Right ventricle myocardium inferior (tissue), 1 donor: ENCODE measurements around the gene SCNN1B. TPM values are rescaled to one million over a fixed set of nuclear protein-coding genes. Genes with fewer than 3 reads are reported as not detected.
"Not testable (repeated sequence)": the region's sequence is repeated elsewhere in the genome, so short reads cannot be mapped to it uniquely, and the experiment has no call there.

Experiments used
- ATAC-seq: fragments of 200-7000 bp; cut with Tn5 transposase; one replicate; pipeline ENCODE4 v1.9.1; 2020; ENCODE audit warnings: mild to moderate bottlenecking, moderate library complexity
- DNase-seq: peaks from one replicate; pipeline ENCODE4 v3.0.0; 2021; ENCODE audit errors: missing footprints
- intact Hi-C: fragments of 100-400 bp; cut with DNase I; formaldehyde crosslinking; loops from one replicate; pipeline ENCODE4 v1.11.0; 2022
- total RNA-seq: library from RNA; stranded (reverse); fragmentation: NEBNext Ultra II Directional; extraction: Animal tissue kit (Norgen Biotek cat#: 25700); gene quantifications from one replicate; pipeline ENCODE4 v1.2.1, GENCODE V29; 2021
- donor health status: DM: no; HTN: yes; CAD: no; lungs with severe emphysema.

The SCNN1B gene
- total RNA-seq, 1 donor from 2014 or later: 0.27 TPM

DNA sequence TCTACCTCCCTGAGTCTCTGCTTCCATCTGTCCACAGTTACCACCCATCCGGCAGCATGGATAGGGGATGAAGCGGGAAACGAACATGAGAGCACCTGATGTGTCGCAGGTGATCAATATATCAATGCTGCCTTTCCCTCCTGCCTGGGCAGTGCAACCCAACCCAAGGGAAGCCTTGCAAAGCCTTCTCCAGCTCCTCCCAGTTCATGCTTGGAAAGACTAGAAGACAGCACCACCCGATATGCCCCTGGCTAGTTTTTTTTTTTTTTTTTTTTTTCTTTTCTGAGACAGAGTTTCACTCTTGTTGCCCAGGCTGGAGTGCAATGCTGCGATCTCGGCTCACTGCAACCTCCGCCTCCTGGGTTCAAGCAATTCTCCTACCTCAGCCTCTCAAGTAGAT is 87.8 kb downstream of the SCNN1B start:
- DNase-seq, ATAC-seq: not testable (repeated sequence)
- intact Hi-C loops: loop anchor here (5.0 kb wide), 1 partner anchor 148 kb away; no protein-coding TSS in a partner anchor

GRCh38 chr16:23391381-23392222 is 89.5 kb downstream of the SCNN1B start:
- intact Hi-C loops: loop anchor here (5.0 kb wide), 1 partner anchor 149 kb away; no protein-coding TSS in a partner anchor
- no peak for ATAC-seq
- DNase-seq: no peak

DNA sequence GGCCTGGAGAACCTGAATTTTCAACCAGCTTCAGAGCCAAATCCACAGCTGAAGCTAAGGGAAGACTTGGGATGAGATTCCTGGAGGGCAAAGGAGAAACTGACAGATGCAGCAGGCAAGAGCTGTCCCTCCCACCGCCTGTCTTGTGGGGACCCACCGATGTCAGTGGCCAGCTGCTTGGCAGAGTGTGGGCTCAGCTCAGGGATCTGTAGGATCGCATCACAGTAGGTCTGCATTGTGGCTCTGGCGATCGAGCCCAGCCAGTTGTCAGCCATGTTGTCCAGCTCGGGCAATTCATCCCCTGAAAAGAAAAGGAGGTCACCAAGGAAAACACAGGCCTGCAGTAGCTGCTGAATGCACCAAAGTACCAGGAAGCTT is 90.1 kb downstream of the SCNN1B start:
- ATAC-seq: no peak
- no peak for DNase-seq
- intact Hi-C loops: loop anchor here (5.0 kb wide), 1 partner anchor 150 kb away; no protein-coding TSS in a partner anchor

- DNase-seq (no peak), ATAC-seq (no peak)
- intact Hi-C loops: loop anchor here (5.0 kb wide), 1 partner anchor 152 kb away; no protein-coding TSS in a partner anchor
These were observed 92.2 kb downstream of the SCNN1B start for GRCh38 chr16:23394141-23394831.

GRCh38 chr16:23395732-23396131 is 93.6 kb downstream of the SCNN1B start:
- no peak for ATAC-seq
- intact Hi-C loops: no loop called here
- no peak for DNase-seq

- intact Hi-C loops: no loop called here
- ATAC-seq: no peak
- no peak for DNase-seq
These were observed 95.4 kb downstream of the SCNN1B start for GRCh38 chr16:23397464-23397863.

DNA sequence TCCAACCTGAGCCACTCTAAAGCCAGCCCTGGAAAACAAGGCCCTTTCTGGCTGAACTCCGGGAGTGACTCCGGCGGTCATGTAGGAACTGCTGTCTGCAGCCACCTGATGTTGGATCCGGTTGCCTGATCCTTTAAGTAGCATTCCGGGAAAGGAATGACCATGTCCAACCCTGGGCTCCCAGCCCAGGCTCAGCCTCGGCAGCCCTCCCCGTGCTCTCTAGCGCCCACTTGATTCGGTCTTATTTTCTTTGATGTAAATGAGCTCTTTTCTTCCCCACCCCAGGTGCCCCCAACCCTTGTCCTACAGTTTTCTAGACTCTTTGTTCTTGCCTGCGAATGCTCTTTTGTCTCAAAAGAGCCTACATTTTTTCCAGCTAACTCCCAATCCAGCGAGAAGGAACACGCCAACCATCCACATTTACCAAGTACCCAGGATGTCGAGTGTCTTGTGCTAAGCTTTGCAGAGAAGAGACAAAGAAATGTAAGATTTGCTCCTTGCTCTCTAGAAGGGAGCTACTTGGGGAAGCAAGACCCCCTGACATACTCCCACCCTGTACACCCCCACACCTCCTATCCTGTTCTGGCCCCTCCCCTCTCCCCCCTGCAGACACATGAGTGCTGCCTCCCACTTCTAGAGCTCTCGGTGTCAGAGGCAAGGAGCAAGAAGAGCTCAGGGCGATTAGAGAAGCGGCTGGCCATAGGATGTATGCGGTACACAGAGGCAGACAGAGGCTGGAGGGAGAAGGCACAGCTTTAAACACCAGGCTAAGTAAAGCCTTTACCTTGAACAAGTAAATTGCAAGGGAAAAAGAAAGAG is 97.1 kb downstream of the SCNN1B start:
- ATAC-seq (peak; percentile 82), DNase-seq (no peak)
- intact Hi-C loops: loop anchor here (2.0 kb wide), 1 partner anchor 214 kb away; no protein-coding TSS in a partner anchor

GRCh38 chr16:23400447-23400846 is 98.3 kb downstream of the SCNN1B start:
- DNase-seq, ATAC-seq, intact Hi-C loops: not testable (repeated sequence)

GRCh38 chr16:23401139-23401538 is 99.0 kb downstream of the SCNN1B start:
- DNase-seq (no peak), ATAC-seq (no peak)
- intact Hi-C loops: no loop called here

- intact Hi-C loops: no loop called here
- DNase-seq (no peak), ATAC-seq (no peak)
These were observed 100.0 kb downstream of the SCNN1B start for GRCh38 chr16:23402100-23402499.

- no peak for DNase-seq
- intact Hi-C loops: no loop called here
These were observed 101.4 kb downstream of the SCNN1B start for GRCh38 chr16:23403547-23403946.

GRCh38 chr16:23406024-23406423 is 103.9 kb downstream of the SCNN1B start:
- DNase-seq: no peak
- intact Hi-C loops: no loop called here
- ATAC-seq: no peak

More at GRCh38 chr16:23403547-23403946, 101.4 kb downstream of the SCNN1B start:
- no peak for ATAC-seq

DNA sequence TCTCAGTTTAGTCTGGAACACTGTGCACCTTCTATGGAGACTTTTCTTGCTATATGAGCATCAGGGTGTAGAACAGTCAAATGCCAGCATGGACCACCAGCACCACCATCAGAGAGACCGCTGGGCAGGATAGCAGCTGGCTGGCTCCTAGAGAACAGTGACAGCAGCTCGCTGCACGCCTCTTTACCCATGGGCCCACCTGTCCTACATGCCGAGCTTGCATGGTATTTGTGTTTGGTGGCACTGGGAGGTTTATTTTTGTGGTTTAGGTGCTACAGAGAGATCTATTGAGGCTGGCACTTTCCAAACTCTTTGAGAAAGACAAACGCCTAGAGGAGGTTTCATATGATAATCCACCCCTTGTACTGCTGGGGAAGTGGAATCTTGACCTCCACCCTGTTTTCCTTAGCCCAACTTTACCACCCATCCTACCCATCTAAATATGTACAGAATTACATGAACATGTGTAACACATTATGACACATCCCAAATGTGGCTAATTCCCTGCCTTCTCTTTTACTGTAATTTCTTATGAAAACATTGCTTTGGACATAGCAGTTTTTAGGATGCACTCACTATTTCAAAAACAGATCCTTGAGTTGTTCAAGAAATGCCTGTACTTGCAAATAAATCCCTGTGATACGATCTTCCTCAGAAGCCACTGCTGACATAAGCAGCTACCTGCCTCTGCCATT is 104.6 kb downstream of the SCNN1B start:
- intact Hi-C loops: no loop called here
- ATAC-seq (no peak), DNase-seq (no peak)

DNA sequence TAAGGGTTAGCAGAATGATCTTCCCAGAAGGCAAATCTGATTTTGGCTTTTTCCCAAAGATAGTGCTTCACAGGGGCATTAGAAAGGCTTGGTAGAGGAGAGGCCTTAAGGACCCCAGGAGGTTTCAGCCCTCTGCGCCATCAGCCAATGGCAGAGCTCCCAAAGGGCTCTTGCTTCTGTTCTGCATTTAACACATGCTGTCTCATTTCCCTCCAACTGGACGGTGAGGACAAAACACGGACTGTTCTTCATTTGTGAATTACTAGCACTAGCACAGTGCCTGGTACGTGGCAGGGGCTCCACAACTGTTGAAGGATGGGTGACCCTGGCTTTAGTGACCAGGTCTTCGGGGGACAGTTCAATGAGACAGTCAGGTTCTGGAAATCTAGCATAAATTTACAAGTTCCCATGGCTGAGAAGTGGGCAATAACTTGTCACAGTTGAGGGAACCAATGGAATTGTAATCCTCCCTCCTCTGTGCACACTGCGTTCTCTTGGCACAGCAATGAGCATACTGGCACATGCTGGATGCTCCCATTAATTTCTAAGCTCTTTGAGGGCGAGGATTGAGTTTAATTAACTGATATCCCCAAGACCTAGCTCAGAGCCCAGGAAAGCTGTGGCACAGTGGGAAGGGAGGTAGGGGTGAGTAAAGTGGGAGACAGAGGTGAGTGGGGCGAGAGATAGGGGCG is 105.5 kb downstream of the SCNN1B start:
- no peak for DNase-seq
- ATAC-seq: no peak
- intact Hi-C loops: no loop called here

- DNase-seq (no peak), ATAC-seq (peak; percentile 16)
- intact Hi-C loops: no loop called here
These were observed 106.2 kb downstream of the SCNN1B start for GRCh38 chr16:23408242-23408822.

GRCh38 chr16:23408823-23409298 is 106.8 kb downstream of the SCNN1B start:
- intact Hi-C loops: no loop called here
- ATAC-seq: peak; percentile 96
- peak; percentile 74 for DNase-seq

DNA sequence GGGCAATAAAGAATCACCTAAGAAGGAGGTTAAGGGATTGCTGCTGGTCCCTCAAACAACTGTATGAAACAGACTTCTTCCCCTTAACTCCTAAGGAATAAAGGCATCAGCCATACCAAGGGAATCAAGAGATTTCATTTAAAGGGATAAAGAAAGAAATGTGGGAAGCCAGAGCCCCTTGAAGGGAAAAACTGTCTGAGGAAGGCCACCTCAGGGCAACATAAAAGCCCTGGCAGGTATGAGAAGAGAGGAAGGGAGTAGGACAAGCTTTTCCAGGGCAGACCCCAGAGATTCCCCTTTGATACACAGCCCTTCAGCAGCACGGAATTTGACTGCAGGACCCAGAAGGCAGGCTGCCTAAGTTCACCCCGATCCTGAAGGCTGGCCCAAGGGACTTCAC is 107.4 kb downstream of the SCNN1B start:
- DNase-seq: no peak
- intact Hi-C loops: no loop called here
- no peak for ATAC-seq
